ENCODE results near the gene EFNA5.

Gene EFNA5

DNA sequence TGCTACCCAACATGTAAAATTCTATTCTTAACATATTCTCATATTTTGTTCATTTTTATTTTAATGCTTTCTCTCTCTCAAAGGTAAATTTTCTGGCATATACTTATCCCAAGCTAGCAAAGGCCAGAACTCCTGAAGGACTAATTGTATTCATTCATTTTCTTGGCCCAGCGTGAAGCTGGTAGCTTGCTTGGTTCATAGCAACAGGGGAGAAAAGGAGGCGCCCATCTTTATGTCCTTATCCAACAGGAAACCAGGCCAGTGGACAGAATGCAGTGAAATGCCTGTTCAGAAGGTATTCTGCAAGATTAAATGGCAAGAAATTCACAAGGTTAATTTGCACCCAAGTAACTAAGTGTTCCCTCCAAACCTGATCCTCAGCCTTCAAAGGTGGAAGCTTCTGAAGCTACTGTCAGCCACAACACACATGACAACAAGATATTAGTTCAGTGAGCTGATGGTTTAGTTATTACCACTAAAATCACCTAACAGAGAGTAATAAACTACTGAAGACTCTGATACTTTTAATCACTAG is 5.6 kb downstream of the EFNA5 start:
- no peaks in the 10 kb centered on the region for H3K36me3 Mint-ChIP-seq
- H3K27me3 Mint-ChIP-seq: peaks cover 30% of the 10 kb centered on the region
- peaks cover 3% of the 10 kb centered on the region for H3K4me1 Mint-ChIP-seq (ENCODE audit: low read depth)
- H3K9me3 Mint-ChIP-seq (ENCODE audit: low read depth): no peaks in the 10 kb centered on the region
- no peak overlapping the region for H3K27ac Mint-ChIP-seq
- no peak overlapping the region for H3K4me3 Mint-ChIP-seq

DNA sequence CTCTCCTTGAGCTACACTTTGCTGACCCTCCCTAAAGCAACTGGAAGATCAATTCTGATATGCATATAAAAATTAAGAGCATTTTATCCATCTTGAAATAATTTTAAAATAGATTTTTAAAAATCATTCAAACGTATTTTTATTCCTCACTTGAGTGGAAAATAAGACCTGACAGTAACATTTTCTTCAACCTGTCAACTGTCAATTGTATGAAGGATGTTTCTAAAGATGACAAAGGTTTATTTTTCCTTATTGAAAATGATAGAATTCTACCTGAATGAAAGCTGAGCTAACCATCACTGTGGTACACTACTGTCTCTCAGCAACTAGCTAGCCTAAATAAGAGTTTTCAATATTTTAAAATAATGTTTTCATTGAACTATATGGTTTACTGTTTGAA is 7.0 kb downstream of the EFNA5 start:
- no peaks in the 10 kb centered on the region for H3K9me3 Mint-ChIP-seq (ENCODE audit: low read depth)
- H3K27ac Mint-ChIP-seq: no peak overlapping the region
- H3K36me3 Mint-ChIP-seq: no peaks in the 10 kb centered on the region
- H3K4me1 Mint-ChIP-seq (ENCODE audit: low read depth): no peaks in the 10 kb centered on the region
- no peak overlapping the region for H3K4me3 Mint-ChIP-seq
- peaks cover 33% of the 10 kb centered on the region for H3K27me3 Mint-ChIP-seq

DNA sequence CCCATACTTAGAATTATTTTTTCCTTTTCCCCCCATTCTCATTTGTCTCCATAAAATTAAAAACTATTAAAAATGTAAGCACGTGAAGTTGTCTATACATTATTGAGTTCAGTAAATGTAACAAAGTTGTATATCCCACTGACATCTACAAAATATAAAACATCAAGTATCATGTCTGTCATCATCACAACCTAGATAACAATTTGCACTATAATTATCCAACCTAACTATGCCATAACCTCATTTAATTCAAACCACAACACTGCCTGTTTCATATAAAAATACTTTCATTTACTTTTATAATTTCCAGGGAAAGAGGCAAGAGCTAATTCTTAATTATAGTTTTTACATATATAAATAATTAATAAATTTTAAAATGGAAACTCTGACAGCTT is 9.1 kb downstream of the EFNA5 start:
- Mint-ChIP-seq H3K4me3 (no peak overlapping the region), H3K27me3 (peaks cover 26% of the 10 kb centered on the region), H3K9me3 (ENCODE audit: low read depth) (no peaks in the 10 kb centered on the region), H3K4me1 (ENCODE audit: low read depth) (no peaks in the 10 kb centered on the region), H3K36me3 (no peaks in the 10 kb centered on the region), H3K27ac (no peak overlapping the region)

- no peaks in the 10 kb centered on the region for H3K36me3 Mint-ChIP-seq
- H3K27ac Mint-ChIP-seq: no peak overlapping the region
- no peak overlapping the region for H3K4me3 Mint-ChIP-seq
- no peaks in the 10 kb centered on the region for H3K9me3 Mint-ChIP-seq (ENCODE audit: low read depth)
- peaks cover 23% of the 10 kb centered on the region for H3K27me3 Mint-ChIP-seq
- H3K4me1 Mint-ChIP-seq (ENCODE audit: low read depth): no peaks in the 10 kb centered on the region
Observed at GRCh38 chr5:107661038-107661649, 9.6 kb downstream of the EFNA5 start.

- H3K36me3 Mint-ChIP-seq: no peaks in the 10 kb centered on the region
- H3K27me3 Mint-ChIP-seq: peaks cover 22% of the 10 kb centered on the region
- H3K27ac Mint-ChIP-seq: no peak overlapping the region
- H3K9me3 Mint-ChIP-seq (ENCODE audit: low read depth): no peaks in the 10 kb centered on the region
- no peak overlapping the region for H3K4me3 Mint-ChIP-seq
- H3K4me1 Mint-ChIP-seq (ENCODE audit: low read depth): no peaks in the 10 kb centered on the region
Observed at GRCh38 chr5:107658528-107658927, 12.2 kb downstream of the EFNA5 start.

GRCh38 chr5:107655831-107656230 is 14.9 kb downstream of the EFNA5 start:
- H3K27ac Mint-ChIP-seq: no peak overlapping the region
- H3K36me3 Mint-ChIP-seq: no peaks in the 10 kb centered on the region
- no peaks in the 10 kb centered on the region for H3K4me1 Mint-ChIP-seq (ENCODE audit: low read depth)
- no peaks in the 10 kb centered on the region for H3K9me3 Mint-ChIP-seq (ENCODE audit: low read depth)
- no peak overlapping the region for H3K4me3 Mint-ChIP-seq
- H3K27me3 Mint-ChIP-seq: peaks cover 19% of the 10 kb centered on the region

DNA sequence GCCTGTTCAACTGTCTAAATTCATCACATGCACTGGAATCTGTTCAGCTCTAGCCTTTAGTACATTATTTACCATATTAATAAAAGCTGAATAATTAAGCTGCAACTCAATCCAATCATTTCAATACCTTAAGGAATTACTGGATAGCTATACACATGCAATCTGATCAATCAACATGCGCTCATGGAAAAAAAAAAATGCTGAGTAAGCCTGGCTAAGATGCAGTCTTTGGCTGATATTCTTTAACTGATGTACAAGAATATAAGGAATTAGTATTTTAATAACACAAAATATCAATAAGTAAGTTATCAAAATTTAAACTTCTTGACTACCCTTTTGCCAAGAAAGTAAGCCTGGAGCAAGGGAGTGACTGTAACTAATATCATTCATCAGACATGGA is 15.9 kb downstream of the EFNA5 start:
- peaks cover 18% of the 10 kb centered on the region for H3K27me3 Mint-ChIP-seq
- no peak overlapping the region for H3K27ac Mint-ChIP-seq
- H3K36me3 Mint-ChIP-seq: no peaks in the 10 kb centered on the region
- H3K9me3 Mint-ChIP-seq (ENCODE audit: low read depth): no peaks in the 10 kb centered on the region
- no peak overlapping the region for H3K4me3 Mint-ChIP-seq
- no peaks in the 10 kb centered on the region for H3K4me1 Mint-ChIP-seq (ENCODE audit: low read depth)

DNA sequence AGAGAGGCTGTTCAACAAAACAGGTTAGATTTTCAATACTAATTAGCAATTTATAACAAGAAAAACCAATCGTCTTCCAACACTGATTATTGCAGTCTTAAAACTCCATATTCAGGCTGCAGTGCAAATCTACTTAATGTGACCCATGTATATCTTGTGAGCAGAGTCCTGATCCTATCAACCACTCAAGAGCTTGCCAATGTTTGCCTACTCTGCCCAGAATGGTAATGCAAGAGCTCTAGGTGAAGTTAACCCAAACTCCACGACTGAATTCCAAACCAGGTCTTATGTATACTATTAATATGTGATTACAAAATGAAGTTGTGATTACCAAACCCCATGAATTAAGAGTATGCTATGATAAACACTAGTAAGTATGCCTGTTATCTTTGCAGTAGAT is 17.1 kb downstream of the EFNA5 start:
- Mint-ChIP-seq H3K27me3 (peaks cover 12% of the 10 kb centered on the region), H3K27ac (no peak overlapping the region), H3K4me1 (ENCODE audit: low read depth) (no peaks in the 10 kb centered on the region), H3K9me3 (ENCODE audit: low read depth) (no peaks in the 10 kb centered on the region), H3K4me3 (no peak overlapping the region), H3K36me3 (no peaks in the 10 kb centered on the region)

DNA sequence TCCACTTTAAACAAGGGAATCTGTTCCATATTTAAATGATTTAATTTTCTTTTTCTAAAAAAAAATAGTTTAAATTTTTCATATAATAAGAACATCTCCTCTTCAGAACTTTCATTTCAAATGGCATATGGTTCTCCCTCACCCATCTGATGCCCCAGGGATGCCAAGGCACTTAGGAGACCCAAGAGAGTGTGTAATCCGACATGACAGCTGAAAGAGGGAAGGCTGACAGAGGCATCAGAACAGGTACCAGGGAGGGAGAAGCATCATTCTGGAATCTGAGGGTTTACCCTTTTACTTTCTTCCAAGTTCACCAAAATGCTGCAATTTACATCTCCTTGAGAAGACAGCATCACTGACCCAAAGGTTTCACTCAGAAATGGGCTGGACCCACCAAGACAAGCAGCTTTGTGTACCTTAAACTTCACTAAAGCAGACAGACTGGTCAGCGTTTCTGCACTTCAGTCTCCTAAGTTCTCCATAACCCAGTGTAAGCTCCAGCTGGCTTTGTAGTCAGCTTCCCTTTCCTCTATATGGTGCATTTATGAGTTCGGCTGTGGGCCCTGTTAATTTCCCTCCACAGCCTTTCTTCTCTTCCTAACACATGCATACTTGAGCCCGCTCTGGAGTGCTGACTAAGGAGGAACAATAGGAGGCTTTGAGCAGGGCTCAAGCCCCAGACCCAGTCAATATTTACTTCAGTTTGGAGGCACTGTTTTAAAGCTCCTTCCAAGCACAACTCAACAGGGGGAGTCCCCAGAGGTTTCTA is 17.7 kb downstream of the EFNA5 start:
- Mint-ChIP-seq H3K9me3 (ENCODE audit: low read depth) (no peaks in the 10 kb centered on the region), H3K4me1 (ENCODE audit: low read depth) (no peaks in the 10 kb centered on the region), H3K36me3 (no peaks in the 10 kb centered on the region), H3K27ac (no peak overlapping the region), H3K4me3 (no peak overlapping the region), H3K27me3 (peaks cover 9% of the 10 kb centered on the region)

DNA sequence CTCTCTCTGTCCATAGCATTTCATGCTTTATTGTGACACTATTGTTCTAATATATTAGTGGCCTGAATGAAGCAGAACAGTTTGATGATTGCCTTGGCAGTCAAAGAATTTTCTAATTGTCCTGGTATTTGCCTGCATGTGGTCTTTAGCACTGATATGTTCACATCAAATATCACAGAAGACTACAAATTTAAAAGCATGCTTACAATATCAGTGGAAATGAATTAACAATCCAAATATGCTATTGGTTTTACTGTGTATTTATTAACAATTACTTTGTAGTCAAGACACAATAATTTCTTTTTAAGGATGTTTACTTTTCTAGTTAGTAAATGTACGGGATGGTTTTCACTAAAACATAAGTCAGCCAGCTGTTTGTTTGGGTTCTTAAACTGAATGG is 18.3 kb downstream of the EFNA5 start:
- H3K9me3 Mint-ChIP-seq (ENCODE audit: low read depth): no peaks in the 10 kb centered on the region
- H3K27ac Mint-ChIP-seq: no peak overlapping the region
- H3K4me1 Mint-ChIP-seq (ENCODE audit: low read depth): no peaks in the 10 kb centered on the region
- H3K36me3 Mint-ChIP-seq: no peaks in the 10 kb centered on the region
- no peak overlapping the region for H3K4me3 Mint-ChIP-seq
- peaks cover 8% of the 10 kb centered on the region for H3K27me3 Mint-ChIP-seq

- Mint-ChIP-seq H3K36me3 (no peaks in the 10 kb centered on the region), H3K4me1 (ENCODE audit: low read depth) (no peaks in the 10 kb centered on the region), H3K9me3 (ENCODE audit: low read depth) (no peaks in the 10 kb centered on the region), H3K27ac (no peak overlapping the region), H3K4me3 (no peak overlapping the region), H3K27me3 (peaks cover 8% of the 10 kb centered on the region)
Observed at GRCh38 chr5:107651325-107651724, 19.4 kb downstream of the EFNA5 start.

DNA sequence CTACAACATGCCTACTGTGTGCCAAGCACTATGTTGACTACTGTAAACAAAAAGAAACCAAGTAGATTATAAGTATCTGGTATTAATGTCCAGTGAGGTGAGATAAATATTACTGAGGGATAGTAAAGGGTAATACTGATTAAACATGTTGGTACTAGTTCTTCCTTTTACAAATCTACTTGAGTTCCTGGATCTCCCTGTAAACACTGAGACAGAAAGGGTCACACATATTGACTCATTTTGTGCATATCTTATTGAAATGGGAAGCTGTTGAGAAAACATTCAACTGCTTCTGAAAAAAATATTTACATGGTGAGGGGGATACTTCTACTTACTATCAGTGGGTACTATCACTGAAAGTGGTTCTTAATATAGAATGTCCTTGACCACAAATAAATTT is 24.3 kb downstream of the EFNA5 start:
- no peak overlapping the region for H3K27ac Mint-ChIP-seq
- no peaks in the 10 kb centered on the region for H3K4me1 Mint-ChIP-seq (ENCODE audit: low read depth)
- H3K4me3 Mint-ChIP-seq: no peak overlapping the region
- H3K27me3 Mint-ChIP-seq: peaks cover 9% of the 10 kb centered on the region
- H3K9me3 Mint-ChIP-seq (ENCODE audit: low read depth): no peaks in the 10 kb centered on the region
- no peaks in the 10 kb centered on the region for H3K36me3 Mint-ChIP-seq

- Mint-ChIP-seq H3K4me1 (ENCODE audit: low read depth) (no peaks in the 10 kb centered on the region), H3K4me3 (no peak overlapping the region), H3K9me3 (ENCODE audit: low read depth) (no peaks in the 10 kb centered on the region), H3K36me3 (no peaks in the 10 kb centered on the region), H3K27me3 (peaks cover 8% of the 10 kb centered on the region), H3K27ac (no peak overlapping the region)
Observed at GRCh38 chr5:107640568-107640967, 30.2 kb downstream of the EFNA5 start.

GRCh38 chr5:107639990-107640389 is 30.7 kb downstream of the EFNA5 start:
- no peak overlapping the region for H3K27ac Mint-ChIP-seq
- no peak overlapping the region for H3K4me3 Mint-ChIP-seq
- H3K9me3 Mint-ChIP-seq (ENCODE audit: low read depth): no peaks in the 10 kb centered on the region
- H3K4me1 Mint-ChIP-seq (ENCODE audit: low read depth): no peaks in the 10 kb centered on the region
- peaks cover 8% of the 10 kb centered on the region for H3K27me3 Mint-ChIP-seq
- no peaks in the 10 kb centered on the region for H3K36me3 Mint-ChIP-seq

DNA sequence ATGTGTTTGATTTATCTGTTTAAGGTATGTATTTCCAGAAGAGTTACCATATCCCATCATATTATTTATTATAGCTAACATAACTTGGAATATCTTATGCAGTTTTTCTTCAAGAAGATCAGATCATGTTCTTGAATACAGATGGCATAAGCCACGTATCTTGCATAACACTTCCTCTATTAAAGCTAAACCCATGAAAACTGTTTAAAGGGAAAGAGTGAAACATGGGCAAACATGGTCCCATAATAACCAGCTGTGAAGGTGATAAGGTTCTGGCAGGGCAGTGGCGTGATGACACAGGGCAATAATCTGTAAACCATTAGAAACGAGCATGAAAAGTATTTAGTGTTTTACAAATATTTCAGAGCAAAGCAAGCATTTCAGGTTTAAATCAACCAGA is 34.2 kb downstream of the EFNA5 start:
- Mint-ChIP-seq H3K27me3 (peaks cover 6% of the 10 kb centered on the region), H3K4me3 (no peak overlapping the region), H3K27ac (no peak overlapping the region), H3K36me3 (no peaks in the 10 kb centered on the region), H3K9me3 (ENCODE audit: low read depth) (no peaks in the 10 kb centered on the region), H3K4me1 (ENCODE audit: low read depth) (no peaks in the 10 kb centered on the region)

DNA sequence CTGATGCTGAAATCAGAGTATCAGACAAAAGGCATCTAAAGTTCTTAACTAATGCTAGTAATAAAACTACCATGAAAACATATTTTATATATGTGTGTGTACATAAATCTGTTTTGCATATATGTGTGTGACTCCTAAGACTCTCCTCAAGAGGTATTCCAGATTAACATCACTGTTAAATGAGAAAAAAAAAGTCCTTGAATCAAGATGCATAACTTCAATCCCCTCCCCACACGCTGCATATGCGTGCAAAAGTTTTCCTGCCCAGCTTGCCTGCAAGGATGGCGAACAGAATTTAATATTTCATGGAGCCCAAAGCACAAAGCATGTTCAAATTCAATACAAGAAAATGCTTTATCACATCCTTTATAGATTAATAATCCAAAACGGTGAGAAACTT is 34.7 kb downstream of the EFNA5 start:
- Mint-ChIP-seq H3K9me3 (ENCODE audit: low read depth) (no peaks in the 10 kb centered on the region), H3K4me3 (no peak overlapping the region), H3K27ac (no peak overlapping the region), H3K36me3 (no peaks in the 10 kb centered on the region), H3K4me1 (ENCODE audit: low read depth) (no peaks in the 10 kb centered on the region), H3K27me3 (peaks cover 6% of the 10 kb centered on the region)

Measured in activated naive CD8-positive, alpha-beta T cell (primary cell).